ENCODE data around the gene IBA57.

DNA sequence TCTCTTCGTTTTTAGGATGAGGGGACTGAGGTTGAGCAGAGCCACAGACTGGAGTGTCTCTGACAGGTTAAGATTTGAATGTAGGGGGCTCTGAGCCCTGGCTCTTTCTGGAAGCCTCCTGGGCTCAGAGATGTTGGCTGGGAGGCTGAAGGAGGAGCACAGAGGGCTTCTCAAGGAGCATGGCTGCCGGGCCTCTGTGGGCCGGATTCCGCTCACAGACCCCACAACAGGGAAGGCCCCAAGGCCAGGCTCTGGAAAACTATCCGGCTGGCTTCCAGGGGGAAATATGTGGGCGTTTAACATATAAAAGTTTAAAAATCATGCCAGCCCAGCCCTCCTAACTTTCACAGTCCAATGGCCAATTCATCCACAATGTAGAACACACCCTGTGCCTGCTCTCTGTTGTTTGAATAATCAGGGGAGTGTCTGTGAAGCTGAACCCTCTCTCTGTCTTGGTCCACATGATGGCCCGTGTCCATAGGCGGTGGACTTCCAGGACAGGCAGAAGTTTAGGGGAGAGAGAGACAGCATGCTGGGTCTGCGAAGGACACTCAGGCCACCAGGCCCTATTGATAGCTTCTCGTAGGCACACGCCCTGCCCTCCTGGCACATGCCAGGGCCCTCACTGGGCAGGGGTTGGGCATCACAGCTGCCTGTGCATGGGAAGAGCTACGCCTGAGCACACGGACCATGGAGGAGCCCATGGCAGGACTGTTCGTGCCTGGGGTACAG is 53.1 kb downstream of the IBA57 start:
- no peak for TF ChIP-seq EZH2 (optimal IDR thresholded peaks at IDR 0.05; ENCODE audit: low read depth, low read length)
- TF ChIP-seq, protein P1, sequence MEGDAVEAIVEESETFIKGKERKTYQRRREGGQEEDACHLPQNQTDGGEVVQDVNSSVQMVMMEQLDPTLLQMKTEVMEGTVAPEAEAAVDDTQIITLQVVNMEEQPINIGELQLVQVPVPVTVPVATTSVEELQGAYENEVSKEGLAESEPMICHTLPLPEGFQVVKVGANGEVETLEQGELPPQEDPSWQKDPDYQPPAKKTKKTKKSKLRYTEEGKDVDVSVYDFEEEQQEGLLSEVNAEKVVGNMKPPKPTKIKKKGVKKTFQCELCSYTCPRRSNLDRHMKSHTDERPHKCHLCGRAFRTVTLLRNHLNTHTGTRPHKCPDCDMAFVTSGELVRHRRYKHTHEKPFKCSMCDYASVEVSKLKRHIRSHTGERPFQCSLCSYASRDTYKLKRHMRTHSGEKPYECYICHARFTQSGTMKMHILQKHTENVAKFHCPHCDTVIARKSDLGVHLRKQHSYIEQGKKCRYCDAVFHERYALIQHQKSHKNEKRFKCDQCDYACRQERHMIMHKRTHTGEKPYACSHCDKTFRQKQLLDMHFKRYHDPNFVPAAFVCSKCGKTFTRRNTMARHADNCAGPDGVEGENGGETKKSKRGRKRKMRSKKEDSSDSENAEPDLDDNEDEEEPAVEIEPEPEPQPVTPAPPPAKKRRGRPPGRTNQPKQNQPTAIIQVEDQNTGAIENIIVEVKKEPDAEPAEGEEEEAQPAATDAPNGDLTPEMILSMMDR (IDR thresholded peaks at IDR 0.05; ENCODE audit: low read length), result no peak
- no peak for TF ChIP-seq EZH2phosphoT487 (IDR thresholded peaks at IDR 0.05; ENCODE audit: low read length)
